HG03575 (cell line): ENCODE results near the gene GID8.
"Not testable (repeated sequence)": the region's sequence is repeated elsewhere in the genome, so short reads cannot be mapped to it uniquely, and the experiment has no call there.

Experiments
- ATAC-seq: cut with Tn5 transposase; IDR thresholded peaks from one replicate; pipeline ENCODE4 v1.9.1; 2021; ENCODE audit not compliant: unreplicated experiment, insufficient number of reproducible peaks, low FRiP score; ENCODE audit errors: extremely low read depth

Gene GID8

GRCh38 chr20:62917720-62918119 is 20.2 kb upstream of the GID8 start:
- ATAC-seq: no peak

GRCh38 chr20:62918147-62918546 is 19.8 kb upstream of the GID8 start:
- ATAC-seq: no peak

GRCh38 chr20:62918831-62919230 is 19.1 kb upstream of the GID8 start:
- no peak for ATAC-seq

GRCh38 chr20:62920039-62920645 is 17.8 kb upstream of the GID8 start:
- no peak for ATAC-seq

GRCh38 chr20:62921119-62921687 is 16.7 kb upstream of the GID8 start:
- no peak for ATAC-seq

- no peak for ATAC-seq
These were observed 15.5 kb upstream of the GID8 start for GRCh38 chr20:62922451-62922921.

- ATAC-seq: not testable (repeated sequence)
These were observed 14.8 kb upstream of the GID8 start for GRCh38 chr20:62923059-62923668.

- no peak for ATAC-seq
These were observed 14.1 kb upstream of the GID8 start for GRCh38 chr20:62923669-62924441.

- ATAC-seq: no peak
These were observed 13.4 kb upstream of the GID8 start for GRCh38 chr20:62924442-62925075.

- no peak for ATAC-seq
These were observed 12.9 kb upstream of the GID8 start for GRCh38 chr20:62925076-62925419.

- ATAC-seq: no peak
These were observed 12.3 kb upstream of the GID8 start for GRCh38 chr20:62925420-62926228.

- ATAC-seq: no peak
These were observed 11.5 kb upstream of the GID8 start, which contains the start of gene DIDO1 for GRCh38 chr20:62926229-62927127. Gene DIDO1 (minus strand): TSS chr20:62926505.

- no peak for ATAC-seq
These were observed 10.7 kb upstream of the GID8 start for GRCh38 chr20:62927128-62927705.

- no peak for ATAC-seq
These were observed 9.6 kb upstream of the GID8 start for GRCh38 chr20:62928246-62928939.

GRCh38 chr20:62929051-62929538 is 8.9 kb upstream of the GID8 start:
- ATAC-seq: no peak

- ATAC-seq: no peak
These were observed 6.5 kb upstream of the GID8 start for GRCh38 chr20:62931464-62931863.

- no peak for ATAC-seq
These were observed 4.0 kb upstream of the GID8 start for GRCh38 chr20:62933966-62934365.
